ENCODE results near the gene PACRG. TPM values are rescaled to one million over a fixed set of nuclear protein-coding genes. Genes with fewer than 3 reads are reported as not detected.

The PACRG gene
- total and polyA plus RNA-seq, 2 of the 8 experiments (the other 6 are each of a cell fraction or from before 2014, with no cell fraction given): 0.44 to 0.54 TPM

- no peak overlapping the region for H3K14ac ChIP-seq (ENCODE audit: insufficient read length)
- H2BK20ac ChIP-seq (ENCODE audit: low read length): no peak overlapping the region
- TF ChIP-seq E2F6 (IDR thresholded peaks at IDR 0.05) (no peak), TAF1 (IDR thresholded peaks at IDR 0.05; ENCODE audit: low read depth, low read length) (no peak), ATF2 (IDR thresholded peaks at IDR 0.05; ENCODE audit: low read length) (no peak), ATF3 (IDR thresholded peaks at IDR 0.05; ENCODE audit: insufficient read depth, low read depth, low read length) (no peak), EZH2 (IDR thresholded peaks at IDR 0.05; ENCODE audit: low read depth, low read length, severe bottlenecking) (no peak), SAP30 (IDR thresholded peaks at IDR 0.05; ENCODE audit: insufficient read depth, insufficient replicate concordance, low read length) (no peak)
- no peak overlapping the region for H2BK12ac ChIP-seq (ENCODE audit: low read depth, low read length)
- H3K9ac ChIP-seq (replicated peaks in 1 of 4; ENCODE audit: extremely low read depth in 1 of 4, low read depth in 3 of 4, low read length in 3 of 4): no peak overlapping the region
- no peaks in the 10 kb centered on the region for H3K27me3 ChIP-seq (replicated peaks in 1 of 4; ENCODE audit: control insufficient read depth in 3 of 4, extremely low read depth in 1 of 4, insufficient read depth in 3 of 4, low read length in 3 of 4)
- H4K91ac ChIP-seq (replicated peaks; ENCODE audit: insufficient read length, low read length): no peak overlapping the region
- WGBS, 2 experiments (ENCODE audit: extremely low coverage in 1 of 2, insufficient coverage in 1 of 2, insufficient read length in 1 of 2, insufficient replicate concordance in 2 of 2, low coverage in 1 of 2, low lambda C conversion rate in 2 of 2, missing lambda C conversion rate in 1 of 2): 92% methylated on average over 1 of the region's 1 CpG; no CpG with 5 or more reads in 1 of the 2 experiments
- no peak overlapping the region for H3K56ac ChIP-seq (replicated peaks; ENCODE audit: insufficient read length, low read depth, low read length)
- POLR2A ChIA-PET (ENCODE audit: partially characterized antibody): no interaction called here
- H3K18ac ChIP-seq (ENCODE audit: extremely low read depth, low read length): no peak overlapping the region
- no peak overlapping the region for H2AFZ ChIP-seq (ENCODE audit: low read length)
- H2BK120ac ChIP-seq (replicated peaks; ENCODE audit: low read depth, low read length): no peak overlapping the region
- CTCF ChIA-PET (ENCODE audit: partially characterized antibody): interaction anchor here (0.7 kb wide), 1 partner anchor 155 kb away, joined by 4 read pairs; no protein-coding TSS in a partner anchor
- FAIRE-seq: no peak
- no peak overlapping the region for H4K5ac ChIP-seq (ENCODE audit: insufficient read length, low read depth, low read length)
- no peak overlapping the region for H3K4me3 ChIP-seq (ENCODE audit: extremely low read depth in 1 of 4, insufficient read depth in 2 of 4, low read depth in 3 of 4, low read length in 4 of 4)
- H3K23me2 ChIP-seq (ENCODE audit: low read depth, low read length): no peaks in the 10 kb centered on the region
- H3K79me1 ChIP-seq (ENCODE audit: low read depth, low read length): no peaks in the 10 kb centered on the region
- no peak overlapping the region for H2AK5ac ChIP-seq (ENCODE audit: low read depth, low read length)
- no peak overlapping the region for H3K4ac ChIP-seq (replicated peaks; ENCODE audit: insufficient read length, low read depth, low read length)
- no peaks in the 10 kb centered on the region for H3K36me3 ChIP-seq (ENCODE audit: control insufficient read depth in 2 of 4, insufficient read depth in 4 of 4, low read length in 3 of 4)
- no peak overlapping the region for H4K8ac ChIP-seq (ENCODE audit: extremely low read depth, insufficient read depth, low read length)
- H2BK5ac ChIP-seq (ENCODE audit: low read depth, low read length): no peak overlapping the region
- H3K9me3 ChIP-seq (ENCODE audit: insufficient read depth in 2 of 2, low read depth in 1 of 2, low read length in 1 of 2): no peaks in the 10 kb centered on the region
- no peak overlapping the region for H2BK15ac ChIP-seq (ENCODE audit: low read length)
- no peaks in the 10 kb centered on the region for H3K79me2 ChIP-seq (ENCODE audit: control insufficient read depth in 1 of 2, insufficient read depth in 2 of 2, low read length in 2 of 2)
- H3K23ac ChIP-seq (ENCODE audit: insufficient read length): no peak overlapping the region
- H3K4me1 ChIP-seq (replicated peaks in 1 of 4; ENCODE audit: control insufficient read depth in 3 of 4, insufficient read depth in 4 of 4, low read length in 3 of 4): no peaks in the 10 kb centered on the region
- no peak overlapping the region for H3K27ac ChIP-seq (ENCODE audit: low read depth, low read length)
- DNase-seq (ENCODE audit: low read depth in 1 of 2, low spot score in 2 of 2): no peak
- no peaks in the 10 kb centered on the region for H4K20me1 ChIP-seq (replicated peaks in 1 of 2; ENCODE audit: control insufficient read depth in 1 of 2, insufficient read depth in 2 of 2, low read length in 2 of 2)
- no peak overlapping the region for H3K4me2 ChIP-seq (ENCODE audit: insufficient read depth in 1 of 2, low read depth in 2 of 2, low read length in 2 of 2)
These were observed 26.2 kb upstream of the PACRG start for GRCh38 chr6:162701551-162701950.
